ENCODE data around the gene PAPSS1.
A peak's percentile ranks its signal among the peaks of the same experiment; 100 is the strongest.
"Not testable (repeated sequence)": the region's sequence is repeated elsewhere in the genome, so short reads cannot be mapped to it uniquely, and the experiment has no call there.

The PAPSS1 gene

GRCh38 chr4:107725281-107725859 is 5.3 kb upstream of the PAPSS1 start:
- DNase-seq = no peak

- not testable (repeated sequence) for DNase-seq
Measured at GRCh38 chr4:107723331-107723730, 3.3 kb upstream of the PAPSS1 start.

GRCh38 chr4:107721436-107722100 is 1.5 kb upstream of the PAPSS1 start:
- no peak for DNase-seq

GRCh38 chr4:107719207-107719921 is 670 bp downstream of the PAPSS1 start:
- peak; percentile 52 to 56 for DNase-seq

- DNase-seq = no peak
Measured at GRCh38 chr4:107718351-107718965, 1.6 kb downstream of the PAPSS1 start.

- DNase-seq = no peak
Measured at GRCh38 chr4:107714256-107714655, 5.8 kb downstream of the PAPSS1 start.

GRCh38 chr4:107712236-107712635 is 7.8 kb downstream of the PAPSS1 start:
- no peak for DNase-seq

GRCh38 chr4:107711831-107712230 is 8.2 kb downstream of the PAPSS1 start:
- DNase-seq = no peak

GRCh38 chr4:107710493-107711459 is 9.3 kb downstream of the PAPSS1 start:
- DNase-seq = no peak

GRCh38 chr4:107709916-107710315 is 10.1 kb downstream of the PAPSS1 start:
- no peak for DNase-seq

- no peak for DNase-seq
Measured at GRCh38 chr4:107708225-107708624, 11.8 kb downstream of the PAPSS1 start.

- DNase-seq = no peak
Measured at GRCh38 chr4:107705742-107706556, 14.1 kb downstream of the PAPSS1 start.

- no peak for DNase-seq
Measured at GRCh38 chr4:107701565-107701964, 18.5 kb downstream of the PAPSS1 start.

GRCh38 chr4:107699466-107700206 is 20.4 kb downstream of the PAPSS1 start:
- no peak for DNase-seq

GRCh38 chr4:107696187-107696586 is 23.8 kb downstream of the PAPSS1 start:
- not testable (repeated sequence) for DNase-seq

GRCh38 chr4:107693132-107693531 is 26.9 kb downstream of the PAPSS1 start:
- no peak for DNase-seq

- no peak for DNase-seq
Measured at GRCh38 chr4:107692202-107692601, 27.8 kb downstream of the PAPSS1 start.

- DNase-seq = no peak
Measured at GRCh38 chr4:107691378-107691777, 28.7 kb downstream of the PAPSS1 start.

GRCh38 chr4:107689912-107690587 is 30.0 kb downstream of the PAPSS1 start:
- peak in 1 of 2 donors; percentile 11 for DNase-seq

GRCh38 chr4:107688421-107688820 is 31.6 kb downstream of the PAPSS1 start:
- no peak for DNase-seq

All from hippocampal formation (tissue), 2 donors.